GM12878 (cell line): ENCODE measurements around the gene MAPKAP1. TPM values are rescaled to one million over a fixed set of nuclear protein-coding genes. Genes with fewer than 3 reads are reported as not detected.

Source experiments
- ATAC-seq: fragments of 200-7000 bp; cut with Tn5 transposase; 3 replicates; pipeline ENCODE4 v1.9.1; 2020; ENCODE audit warnings: mild to moderate bottlenecking, moderate library complexity
- BruUV-seq: library from RNA; stranded (reverse); fragments of 400-500 nt; replicated peaks from 2 replicates; lab custom pipeline; 2021; lab: Mats Ljungman, UMichigan
- CTCF ChIA-PET: fragments of 300-600 bp; sonication (Branson Sonifier 250); formaldehyde crosslinking; extraction: SDS; loops from one replicate; lab custom pipeline; 2021; ENCODE audit warnings: inconsistent platforms; lab: Yijun Ruan, JAX
- POLR2A ChIA-PET: fragments of 350-600 bp; formaldehyde crosslinking; extraction: SDS; loops from one replicate; lab custom pipeline; 2021; ENCODE audit warnings: inconsistent platforms; lab: Charles Lee
- RAD21 ChIA-PET: fragments of 300-600 bp; sonication (Branson Sonifier 250); formaldehyde crosslinking; loops from one replicate; lab custom pipeline; 2023; ENCODE audit warnings: antibody characterized with exemption; ENCODE audit not compliant: unreplicated experiment; lab: Charles Lee
- SMC1A ChIA-PET: fragments of 300-600 bp; sonication (Branson Sonifier 250); formaldehyde crosslinking; loops from one replicate; lab custom pipeline; 2023; ENCODE audit not compliant: unreplicated experiment, uncharacterized antibody; lab: Charles Lee
- DNase-seq: peaks from one replicate; pipeline ENCODE4 v3.0.0-alpha.2; 2011; ENCODE audit warnings: low read depth, low spot score
- FAIRE-seq: peaks from 3 replicates; lab custom pipeline; 2011; peaks lifted over from hg19 to GRCh38; lab: Jason Lieb, UNC
- H2AFZ ChIP-seq: 2 replicates; pipeline ENCODE4 v1.6.0; 2011; ENCODE audit warnings: low read depth, low read length, control low read depth; ENCODE audit not compliant: control insufficient read depth
- H3K27ac ChIP-seq: 2 replicates; pipeline ENCODE4 v1.5.1; 2011; ENCODE audit warnings: control low read depth; ENCODE audit not compliant: control insufficient read depth, insufficient read depth
- H3K27me3 ChIP-seq, 2 experiments: replicated peaks in 1 of 2; 2 replicates each; pipeline versions ENCODE4 v1.6.0 to v1.6.1; 2011; ENCODE audit warnings: low read length in 1 of 2; ENCODE audit not compliant: control insufficient read depth in 2 of 2, insufficient read depth in 2 of 2
- H3K36me3 ChIP-seq, 2 experiments: 2 replicates each; pipeline ENCODE4 v1.5.1; 2011; ENCODE audit warnings: low read length in 1 of 2; ENCODE audit not compliant: control insufficient read depth in 2 of 2, insufficient read depth in 2 of 2
- H3K4me1 ChIP-seq: 2 replicates; pipeline ENCODE4 v1.6.1; 2011; ENCODE audit warnings: mild to moderate bottlenecking, low read length, moderate library complexity, mixed read lengths; ENCODE audit not compliant: control insufficient read depth, insufficient read depth
- H3K4me2 ChIP-seq: 2 replicates; pipeline ENCODE4 v1.6.0; 2011; ENCODE audit warnings: control low read depth; ENCODE audit not compliant: control insufficient read depth, insufficient read depth
- H3K4me3 ChIP-seq: fragments of 200-600 bp; sonication (generic); 2 replicates; pipeline ENCODE4 v1.5.1; 2016
- H3K79me2 ChIP-seq: 2 replicates; pipeline ENCODE4 v1.6.0; 2011; ENCODE audit warnings: low read length; ENCODE audit not compliant: control insufficient read depth, insufficient read depth
- H3K9ac ChIP-seq: 2 replicates; pipeline ENCODE4 v1.8.0; 2011; ENCODE audit warnings: low read length, control low read depth, mixed read lengths; ENCODE audit not compliant: control insufficient read depth, insufficient read depth
- H3K9me3 ChIP-seq: replicated peaks from 3 replicates; pipeline ENCODE4 v1.5.1; 2011; ENCODE audit warnings: mild to moderate bottlenecking, low read length; ENCODE audit not compliant: control insufficient read depth, insufficient read depth
- H4K20me1 ChIP-seq: 2 replicates; pipeline ENCODE4 v1.6.0; 2011; ENCODE audit not compliant: control insufficient read depth, insufficient read depth
- BACH1 ChIP-seq: fragments of 450-650 bp; IDR thresholded peaks from 2 replicates; pipeline ENCODE4 v1.6.1; 2017; ENCODE audit warnings: mild to moderate bottlenecking, borderline replicate concordance
- BMI1 ChIP-seq: fragments of 450-650 bp; IDR thresholded peaks from 2 replicates; pipeline ENCODE4 v1.6.1; 2016; ENCODE audit warnings: mild to moderate bottlenecking, moderate library complexity, borderline replicate concordance
- CHD1 ChIP-seq: IDR thresholded peaks from 2 replicates; pipeline ENCODE4 v1.6.1; 2012; ENCODE audit warnings: low read depth, low read length, improper control_type of control experiment
- CHD4 ChIP-seq: fragments of 200-600 bp; sonication (generic); IDR thresholded peaks from 2 replicates; pipeline ENCODE4 v1.6.1; 2016; ENCODE audit warnings: mild to moderate bottlenecking
- IKZF1 ChIP-seq: fragments of 450-650 bp; conservative IDR thresholded peaks from 2 replicates; pipeline ENCODE4 v1.6.1; 2017; ENCODE audit warnings: antibody characterized with exemption, mild to moderate bottlenecking
- IRF3 ChIP-seq: fragments of 450-650 bp; IDR thresholded peaks from 2 replicates; pipeline ENCODE4 v1.6.1; 2014; ENCODE audit warnings: mild to moderate bottlenecking
- LARP7 ChIP-seq: fragments of 450-650 bp; IDR thresholded peaks from 2 replicates; pipeline ENCODE4 v1.6.1; 2017; ENCODE audit warnings: mild to moderate bottlenecking
- MAX ChIP-seq: IDR thresholded peaks from 2 replicates; pipeline ENCODE4 v1.6.1; 2012; ENCODE audit warnings: low read depth, low read length, improper control_type of control experiment
- MTA3 ChIP-seq: IDR thresholded peaks from 2 replicates; pipeline ENCODE4 v1.6.1; 2012; ENCODE audit warnings: low read length, inconsistent platforms, borderline replicate concordance
- NFYB ChIP-seq: IDR thresholded peaks from 2 replicates; pipeline ENCODE4 v1.6.1; 2011; ENCODE audit warnings: low read depth, mild to moderate bottlenecking, low read length, improper control_type of control experiment, moderate library complexity; ENCODE audit not compliant: insufficient read depth
- PAX5 ChIP-seq: IDR thresholded peaks from 2 replicates; pipeline ENCODE4 v1.6.1; 2011; ENCODE audit warnings: low read depth, low read length, borderline replicate concordance
- RAD21 ChIP-seq: IDR thresholded peaks from 2 replicates; pipeline ENCODE4 v1.6.1; 2011; ENCODE audit warnings: mild to moderate bottlenecking, low read depth, low read length, moderate library complexity; ENCODE audit not compliant: insufficient read depth
- SIN3A ChIP-seq: IDR thresholded peaks from 2 replicates; pipeline ENCODE4 v1.6.1; 2012; ENCODE audit warnings: low read depth, low read length, improper control_type of control experiment
- SIX5 ChIP-seq: IDR thresholded peaks from 2 replicates; pipeline ENCODE4 v1.6.1; 2011; ENCODE audit warnings: mild to moderate bottlenecking, low read depth, low read length, moderate library complexity; ENCODE audit not compliant: severe bottlenecking
- SREBF2 ChIP-seq: IDR thresholded peaks from 2 replicates; pipeline ENCODE4 v1.6.1; 2012; ENCODE audit warnings: mild to moderate bottlenecking, low read length
- TCF12 ChIP-seq: IDR thresholded peaks from 2 replicates; pipeline ENCODE4 v1.6.1; 2011; ENCODE audit warnings: low read depth, mild to moderate bottlenecking, low read length
- TCF3 ChIP-seq: IDR thresholded peaks from 2 replicates; pipeline ENCODE4 v1.6.1; 2012; ENCODE audit warnings: low read depth, mild to moderate bottlenecking, low read length, borderline replicate concordance; ENCODE audit not compliant: insufficient read depth
- WRNIP1 ChIP-seq: IDR thresholded peaks from 2 replicates; pipeline ENCODE4 v1.6.1; 2011; ENCODE audit warnings: low read depth, low read length, improper control_type of control experiment, borderline replicate concordance
- ZBED1 ChIP-seq: IDR thresholded peaks from 2 replicates; pipeline ENCODE4 v1.6.1; 2016; ENCODE audit warnings: borderline replicate concordance
- ZBTB40 ChIP-seq: fragments of 450-650 bp; IDR thresholded peaks from 2 replicates; pipeline ENCODE4 v1.6.1; 2016; ENCODE audit warnings: mild to moderate bottlenecking, moderate library complexity, borderline replicate concordance
- WGBS: methylation state at CpG from one replicate; pipeline ENCODE4 v1.1.6; 2016; ENCODE audit warnings: low lambda C conversion rate; ENCODE audit not compliant: insufficient replicate concordance, insufficient coverage; ENCODE audit errors: missing lambda C conversion rate; 5-methylcytosine and 5-hydroxymethylcytosine counted together
- in situ Hi-C: fragments of 300-500 bp; cut with MboI; formaldehyde crosslinking; loops from 9 replicates; pipeline ENCODE4 v1.14.3; 2018; ENCODE audit warnings: mixed read lengths
- intact Hi-C: fragments of 100-400 bp; cut with micrococcal nuclease; formaldehyde crosslinking; loops from one replicate; pipeline ENCODE4 v1.14.2; 2022; ENCODE audit not compliant: unreplicated experiment
- polyA plus RNA-seq, 11 experiments: library from polyadenylated mRNA; depleted of rRNA in 4 of 11; unstranded in 6 of 11; stranded (reverse) in 5 of 11; fragments of >200 nt; fragmentation: Nextera tagmentation in 4 of 11; fragmentation: Illumina TruSeq in 1 of 11; extraction: Ambion mirVana in 4 of 11; extraction: Trizol in 1 of 11; gene quantifications; 1 replicate in 1 of 11; 2 replicates in 10 of 11; pipeline versions ENCODE4 v1.2.1 to v1.2.3, GENCODE V29; 2011 to 2016; ENCODE audit warnings: inconsistent platforms in 2 of 11, missing spikeins in 2 of 11, low read depth in 1 of 11
- total RNA-seq, 4 experiments: library from RNA; depleted of rRNA in 3 of 4; stranded (reverse); fragments of >200 nt in 3 of 4; fragmentation: Illumina TruSeq in 1 of 4; extraction: Trizol in 1 of 4; gene quantifications; 2 replicates each; pipeline versions ENCODE4 v1.2.1 to v1.2.3, GENCODE V29; 2013 to 2021

MAPKAP1 gene
- total and polyA plus RNA-seq, 10 of the 15 experiments (the other 5 are each of a cell fraction or from before 2014, with no cell fraction given): 5.1 to 188 (median 105) TPM

- no peak for TF ChIP-seq IRF3
- no peak for TF ChIP-seq SIX5
Measured at GRCh38 chr9:125549465-125549871, 157.5 kb downstream of the MAPKAP1 start (continued).

GRCh38 chr9:125549039-125549438 is 158.0 kb downstream of the MAPKAP1 start:
- POLR2A ChIA-PET: no interaction called here

More at GRCh38 chr9:125549039-125549438, 158.0 kb downstream of the MAPKAP1 start:
- TF ChIP-seq BMI1 (no peak), TCF12 (no peak), WRNIP1 (no peak), IKZF1 (no peak), BACH1 (no peak), RAD21 (no peak), MTA3 (no peak), PAX5 (no peak), LARP7 (no peak), TCF3 (no peak), SREBF2 (no peak), ZBTB40 (no peak), CHD4 (no peak), MAX (no peak), ZBED1 (no peak), SIN3A (no peak), NFYB (no peak), CHD1 (no peak)
- 93% methylated on average over 3 of the region's 3 CpGs for WGBS
- Histone ChIP-seq H3K4me2 (no peak overlapping the region), H3K9me3 (no peaks in the 10 kb centered on the region), H3K27me3 (no peaks in the 10 kb centered on the region), H3K4me1 (no peaks in the 10 kb centered on the region), H3K79me2 (no peaks in the 10 kb centered on the region), H2AFZ (no peak overlapping the region), H3K9ac (no peak overlapping the region), H3K36me3 (peaks cover 3 to 6% of the 10 kb centered on the region in 2 experiments), H3K27ac (no peak overlapping the region), H3K4me3 (no peak overlapping the region), H4K20me1 (no peaks in the 10 kb centered on the region)
- ChIA-PET CTCF (no interaction called here), SMC1A (interaction anchor here (1.4 to 3.9 kb wide), 2 partner anchors 8 to 80 kb away, joined by 4 to 24 read pairs; no protein-coding TSS in a partner anchor), RAD21 (no interaction called here)
- BruUV-seq: no TSS peak
- ATAC-seq: no peak
- in situ Hi-C loops: no loop called here
- peak; percentile 69 for FAIRE-seq
- intact Hi-C loops: no loop called here
- DNase-seq: no peak
